Neural progenitor cell (in vitro differentiated cells): ENCODE measurements around the gene MAMSTR. TPM values are rescaled to one million over a fixed set of nuclear protein-coding genes. Genes with fewer than 3 reads are reported as not detected.
"Not testable (repeated sequence)": the region's sequence is repeated elsewhere in the genome, so short reads cannot be mapped to it uniquely, and the experiment has no call there.

Source experiments
- DNase-seq: peaks from one replicate; pipeline ENCODE4 v3.0.0-alpha.2; 2016; ENCODE audit warnings: low spot score
- H2AFZ ChIP-seq: fragments of 200-600 bp; sonication (generic); replicated peaks from 2 replicates; pipeline ENCODE4 v1.6.1; 2016; ENCODE audit warnings: antibody characterized with exemption
- H3F3A ChIP-seq: fragments of 200-600 bp; sonication (generic); 2 replicates; pipeline ENCODE4 v1.6.1; 2016; ENCODE audit warnings: antibody characterized with exemption, low read depth
- H3K27ac ChIP-seq: fragments of 200-600 bp; sonication (generic); 2 replicates; pipeline ENCODE4 v1.5.1; 2016; ENCODE audit warnings: mild to moderate bottlenecking
- H3K27me3 ChIP-seq: fragments of 200-600 bp; sonication (generic); 2 replicates; pipeline ENCODE4 v1.6.1; 2016; ENCODE audit warnings: mild to moderate bottlenecking, moderate library complexity
- H3K36me3 ChIP-seq: fragments of 200-600 bp; sonication (generic); 2 replicates; pipeline ENCODE4 v1.5.1; 2016
- H3K4me1 ChIP-seq: fragments of 200-600 bp; sonication (generic); 2 replicates; pipeline ENCODE4 v1.6.1; 2016; ENCODE audit warnings: mixed run types
- H3K4me2 ChIP-seq: fragments of 200-600 bp; sonication (generic); 2 replicates; pipeline ENCODE4 v1.6.1; 2016
- H3K4me3 ChIP-seq: fragments of 200-600 bp; sonication (generic); 2 replicates; pipeline ENCODE4 v1.5.1; 2016
- H3K79me2 ChIP-seq: fragments of 200-600 bp; sonication (generic); 2 replicates; pipeline ENCODE4 v1.6.1; 2016; ENCODE audit warnings: low read depth
- H3K9ac ChIP-seq: fragments of 200-600 bp; sonication (generic); 2 replicates; pipeline ENCODE4 v1.6.1; 2016
- H3K9me3 ChIP-seq: fragments of 200-600 bp; sonication (generic); 2 replicates; pipeline ENCODE4 v1.5.1; 2016; ENCODE audit warnings: low read depth
- H4K20me1 ChIP-seq: fragments of 200-600 bp; sonication (generic); 2 replicates; pipeline ENCODE4 v1.6.1; 2016; ENCODE audit warnings: low read depth
- H3K27ac Mint-ChIP-seq: 3 replicates; pipeline ENCODE4 v1.8.0; 2021; ENCODE audit warnings: mixed read lengths
- H3K27me3 Mint-ChIP-seq: 2 replicates; pipeline ENCODE4 v1.8.0; 2022; ENCODE audit warnings: low read depth, mild to moderate bottlenecking, inconsistent platforms, moderate library complexity, mixed read lengths; ENCODE audit not compliant: insufficient read depth
- H3K36me3 Mint-ChIP-seq: 3 replicates; pipeline ENCODE4 v1.8.0; 2021; ENCODE audit warnings: mixed read lengths
- H3K4me1 Mint-ChIP-seq: 3 replicates; pipeline ENCODE4 v1.8.0; 2021; ENCODE audit warnings: mixed read lengths
- H3K4me3 Mint-ChIP-seq: 3 replicates; pipeline ENCODE4 v1.8.0; 2021; ENCODE audit warnings: mild to moderate bottlenecking, moderate library complexity, mixed read lengths
- H3K9me3 Mint-ChIP-seq: 3 replicates; pipeline ENCODE4 v1.8.0; 2020; ENCODE audit warnings: mixed read lengths
- EZH2 ChIP-seq: fragments of 200-600 bp; sonication (generic); IDR thresholded peaks from 2 replicates; pipeline ENCODE4 v1.6.1; 2017; ENCODE audit warnings: antibody characterized with exemption, mild to moderate bottlenecking, moderate library complexity
- EZH2phosphoT487 ChIP-seq: fragments of 200-600 bp; sonication (generic); IDR thresholded peaks from 2 replicates; pipeline ENCODE4 v1.6.1; 2017; ENCODE audit warnings: antibody characterized with exemption
- total RNA-seq: library from RNA; depleted of rRNA; stranded (reverse); fragments of >200 nt; gene quantifications from 2 replicates; pipeline ENCODE4 v1.2.3, GENCODE V29; 2015; ENCODE audit warnings: low replicate concordance
- TF ChIP-seq, protein P1 (sequence below): fragments of 200-600 bp; sonication (generic); IDR thresholded peaks from 2 replicates; pipeline ENCODE4 v1.5.1; 2017; ENCODE audit warnings: antibody characterized with exemption, mild to moderate bottlenecking

The MAMSTR gene, protein sequence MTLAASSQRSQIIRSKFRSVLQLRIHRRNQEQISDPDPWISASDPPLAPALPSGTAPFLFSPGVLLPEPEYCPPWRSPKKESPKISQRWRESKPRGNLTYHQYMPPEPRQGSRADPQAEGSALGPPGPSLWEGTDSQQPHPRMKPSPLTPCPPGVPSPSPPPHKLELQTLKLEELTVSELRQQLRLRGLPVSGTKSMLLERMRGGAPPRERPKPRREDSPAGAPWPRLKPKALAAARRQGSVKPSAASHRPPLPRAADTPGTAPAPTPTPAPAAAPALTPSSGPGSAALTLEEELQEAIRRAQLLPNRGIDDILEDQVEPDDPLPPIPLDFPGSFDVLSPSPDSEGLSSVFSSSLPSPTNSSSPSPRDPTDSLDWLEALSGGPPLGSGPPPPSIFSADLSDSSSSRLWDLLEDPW
- 1.2 and 1.4 TPM in 2 replicates for total RNA-seq

DNA sequence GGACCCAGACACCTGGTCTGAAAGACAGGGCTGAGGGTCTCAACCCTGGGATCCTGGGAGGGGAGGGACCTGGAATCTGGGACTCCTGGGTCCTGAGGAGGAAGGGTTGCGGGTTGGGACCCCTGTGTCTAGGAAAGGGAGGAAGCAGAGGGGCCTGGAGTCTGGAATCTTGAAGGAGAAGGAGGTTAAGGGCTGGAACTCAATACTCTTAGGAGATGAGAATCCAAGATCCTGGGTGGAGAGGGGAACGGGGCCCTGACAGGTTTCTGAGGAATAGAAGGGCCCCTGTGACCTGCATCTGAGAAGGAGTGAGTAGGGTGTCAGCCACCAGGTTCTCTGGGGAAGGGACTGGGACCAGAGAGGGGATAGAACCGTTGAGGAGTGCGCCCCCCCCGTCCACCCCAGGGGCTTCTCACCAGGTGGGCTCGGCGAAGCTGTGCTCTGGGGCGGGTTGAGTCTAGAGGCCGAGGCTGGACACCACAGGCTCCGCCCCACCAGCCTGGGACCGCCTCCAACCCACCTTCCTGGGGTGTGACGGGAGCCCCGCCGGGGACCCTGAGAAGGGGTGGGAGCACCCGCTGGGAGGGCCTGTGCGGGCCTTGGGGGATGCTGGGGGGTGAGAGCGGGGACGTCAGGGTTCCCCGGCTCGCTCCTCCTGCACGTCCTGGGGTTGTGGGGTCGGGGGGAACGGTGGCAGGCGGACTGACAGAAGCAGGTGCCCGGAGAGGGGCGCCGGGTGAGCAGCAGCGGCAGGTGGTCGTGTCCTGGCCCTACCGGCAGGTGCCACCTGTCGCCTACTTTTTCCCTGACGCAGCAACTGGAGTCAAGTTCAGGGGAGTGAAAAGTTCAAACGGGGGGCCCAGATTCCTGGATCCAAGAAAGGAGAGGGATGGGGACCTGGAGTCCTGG is at the start of gene MAMSTR:
Gene MAMSTR (minus strand): TSS at position 463 of the 909 bp plus-strand sequence. CDS start 694 bp downstream, outside the sequence.
- Histone ChIP-seq H3K36me3 (no peaks in the 10 kb centered on the region), H3K4me2 (peak within 1 kb of the TSS; percentile 61), H3K4me1 (peaks cover 13% of the 10 kb centered on the region), H3F3A (peaks cover 26% of the 10 kb centered on the region), H3K27me3 (no peaks in the 10 kb centered on the region), H3K27ac (no peak within 1 kb of the TSS), H3K9ac (no peak within 1 kb of the TSS), H3K79me2 (no peaks in the 10 kb centered on the region), H4K20me1 (no peaks in the 10 kb centered on the region), H3K4me3 (peak within 1 kb of the TSS; percentile 62), H3K9me3 (no peaks in the 10 kb centered on the region), H2AFZ (no peak within 1 kb of the TSS)
- DNase-seq: no peak
- peaks cover 11% of the 10 kb centered on the region for H3K27me3 Mint-ChIP-seq
- TF ChIP-seq EZH2phosphoT487 (no peak), EZH2 (no peak)
- TF ChIP-seq, protein P1, sequence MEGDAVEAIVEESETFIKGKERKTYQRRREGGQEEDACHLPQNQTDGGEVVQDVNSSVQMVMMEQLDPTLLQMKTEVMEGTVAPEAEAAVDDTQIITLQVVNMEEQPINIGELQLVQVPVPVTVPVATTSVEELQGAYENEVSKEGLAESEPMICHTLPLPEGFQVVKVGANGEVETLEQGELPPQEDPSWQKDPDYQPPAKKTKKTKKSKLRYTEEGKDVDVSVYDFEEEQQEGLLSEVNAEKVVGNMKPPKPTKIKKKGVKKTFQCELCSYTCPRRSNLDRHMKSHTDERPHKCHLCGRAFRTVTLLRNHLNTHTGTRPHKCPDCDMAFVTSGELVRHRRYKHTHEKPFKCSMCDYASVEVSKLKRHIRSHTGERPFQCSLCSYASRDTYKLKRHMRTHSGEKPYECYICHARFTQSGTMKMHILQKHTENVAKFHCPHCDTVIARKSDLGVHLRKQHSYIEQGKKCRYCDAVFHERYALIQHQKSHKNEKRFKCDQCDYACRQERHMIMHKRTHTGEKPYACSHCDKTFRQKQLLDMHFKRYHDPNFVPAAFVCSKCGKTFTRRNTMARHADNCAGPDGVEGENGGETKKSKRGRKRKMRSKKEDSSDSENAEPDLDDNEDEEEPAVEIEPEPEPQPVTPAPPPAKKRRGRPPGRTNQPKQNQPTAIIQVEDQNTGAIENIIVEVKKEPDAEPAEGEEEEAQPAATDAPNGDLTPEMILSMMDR: no peak
- peaks cover 56% of the 10 kb centered on the region for H3K4me1 Mint-ChIP-seq
- H3K9me3 Mint-ChIP-seq: no peaks in the 10 kb centered on the region
- peak within 1 kb of the TSS; percentile 99 for H3K27ac Mint-ChIP-seq
- H3K4me3 Mint-ChIP-seq: peak within 1 kb of the TSS; percentile 97
- H3K36me3 Mint-ChIP-seq: no peaks in the 10 kb centered on the region

- no peaks in the 10 kb centered on the region for H3K36me3 ChIP-seq
- Mint-ChIP-seq H3K9me3 (no peaks in the 10 kb centered on the region), H3K27ac (no peak overlapping the region), H3K4me1 (peaks cover 5% of the 10 kb centered on the region), H3K36me3 (no peaks in the 10 kb centered on the region), H3K4me3 (no peak overlapping the region), H3K27me3 (peaks cover 4% of the 10 kb centered on the region)
- no peaks in the 10 kb centered on the region for H4K20me1 ChIP-seq
- no peaks in the 10 kb centered on the region for H3K79me2 ChIP-seq
- no peak overlapping the region for H3K4me3 ChIP-seq
- H2AFZ ChIP-seq: no peak overlapping the region
- no peaks in the 10 kb centered on the region for H3K4me1 ChIP-seq
- H3F3A ChIP-seq: no peaks in the 10 kb centered on the region
- no peaks in the 10 kb centered on the region for H3K9me3 ChIP-seq
- no peak overlapping the region for H3K27ac ChIP-seq
- DNase-seq: no peak
- no peaks in the 10 kb centered on the region for H3K27me3 ChIP-seq
- H3K9ac ChIP-seq: no peak overlapping the region
- H3K4me2 ChIP-seq: no peak overlapping the region
- no peak for TF ChIP-seq EZH2
- TF ChIP-seq EZH2phosphoT487: no peak
- TF ChIP-seq, protein P1: no peak
These were observed 49.6 kb upstream of the MAMSTR start for GRCh38 chr19:48768994-48769713.

GRCh38 chr19:48768171-48768753 is 48.7 kb upstream of the MAMSTR start:
- H3F3A ChIP-seq, H3K9me3 ChIP-seq, H3K4me3 ChIP-seq, H3K4me1 Mint-ChIP-seq, H3K4me3 Mint-ChIP-seq, H3K36me3 Mint-ChIP-seq, H3K9ac ChIP-seq, H3K36me3 ChIP-seq, H2AFZ ChIP-seq, H3K27ac Mint-ChIP-seq, H3K79me2 ChIP-seq, H3K9me3 Mint-ChIP-seq, DNase-seq, H3K4me2 ChIP-seq, H4K20me1 ChIP-seq, H3K27ac ChIP-seq, H3K27me3 ChIP-seq, H3K27me3 Mint-ChIP-seq, H3K4me1 ChIP-seq: not testable (repeated sequence)

- H3K36me3 Mint-ChIP-seq, H3K27me3 Mint-ChIP-seq, H3K4me3 Mint-ChIP-seq, H2AFZ ChIP-seq, H3K9ac ChIP-seq, H3K4me1 ChIP-seq, DNase-seq, H3K36me3 ChIP-seq, H3K9me3 Mint-ChIP-seq, H3K4me1 Mint-ChIP-seq, H3K27me3 ChIP-seq, H3K27ac ChIP-seq, H3K4me2 ChIP-seq, H3K4me3 ChIP-seq, H3K79me2 ChIP-seq, H3K27ac Mint-ChIP-seq, H4K20me1 ChIP-seq, H3F3A ChIP-seq, H3K9me3 ChIP-seq: not testable (repeated sequence)
These were observed 46.3 kb upstream of the MAMSTR start for GRCh38 chr19:48765816-48766215.
